ENCODE results near the gene LRRC26.

- no peak for TF ChIP-seq CTCF (IDR thresholded peaks at IDR 0.05; ENCODE audit: extremely low read depth in 1 of 2, insufficient read depth in 1 of 2, low read depth in 1 of 2, low read length in 2 of 2)
- TF ChIP-seq POLR2A (IDR thresholded peaks at IDR 0.05; ENCODE audit: low read depth, low read length), result no peak
- no peak for TF ChIP-seq JUN (IDR thresholded peaks at IDR 0.05; ENCODE audit: borderline replicate concordance, insufficient read depth, insufficient read length, low read depth)
These were observed 21.4 kb upstream of the LRRC26 start for GRCh38 chr9:137191245-137191644.

Measured in endothelial cell of umbilical vein (primary cell).